ENCODE data around the gene GNPTG.

The GNPTG gene

GRCh38 chr16:1349351-1349750 lies 2.4 kb upstream of the GNPTG start:
- DNase-seq: no peak

- DNase-seq: no peak
These were observed 1.8 kb upstream of the GNPTG start for GRCh38 chr16:1349951-1350350.

GRCh38 chr16:1350691-1351090 lies 1.0 kb upstream of the GNPTG start:
- no peak for DNase-seq

- DNase-seq: no peak
These were observed 533 bp upstream of the GNPTG start for GRCh38 chr16:1351215-1351581.

- no peak for DNase-seq
These were observed 3.2 kb downstream of the GNPTG start for GRCh38 chr16:1354815-1355540.

GRCh38 chr16:1355591-1355990 lies 3.9 kb downstream of the GNPTG start:
- DNase-seq: no peak

- no peak for DNase-seq
These were observed 4.5 kb downstream of the GNPTG start for GRCh38 chr16:1356061-1356900.

- no peak for DNase-seq
These were observed 6.3 kb downstream of the GNPTG start for GRCh38 chr16:1357906-1358566.

- DNase-seq: no peak
These were observed 10.1 kb downstream of the GNPTG start for GRCh38 chr16:1361685-1362360.

- no peak for DNase-seq
These were observed 11.1 kb downstream of the GNPTG start for GRCh38 chr16:1362807-1363206.

- no peak for DNase-seq
These were observed 11.8 kb downstream of the GNPTG start for GRCh38 chr16:1363501-1364041.

- DNase-seq: no peak
These were observed 12.8 kb downstream of the GNPTG start for GRCh38 chr16:1364510-1364909.

GRCh38 chr16:1366060-1366711 lies 14.5 kb downstream of the GNPTG start:
- no peak for DNase-seq

- no peak for DNase-seq
These were observed 15.1 kb downstream of the GNPTG start for GRCh38 chr16:1366712-1367299.

GRCh38 chr16:1367486-1368174 lies 15.9 kb downstream of the GNPTG start:
- no peak for DNase-seq

GRCh38 chr16:1371054-1371978 lies 19.6 kb downstream of the GNPTG start:
- no peak for DNase-seq

GRCh38 chr16:1372292-1372950 lies 20.7 kb downstream of the GNPTG start:
- no peak for DNase-seq

GRCh38 chr16:1374418-1375297 lies 22.9 kb downstream of the GNPTG start:
- DNase-seq: no peak

GRCh38 chr16:1375298-1375640 lies 23.5 kb downstream of the GNPTG start:
- DNase-seq: no peak
